Dendritic cell treated with granulocyte-macrophage colony-stimulating factor and Interleukin-4, amounts not matched to agents 40 ng/mL and 50 ng/mL, for 4 days (primary cell): ENCODE measurements around the gene SLC12A6.
"Not testable (repeated sequence)": the region's sequence is repeated elsewhere in the genome, so short reads cannot be mapped to it uniquely, and the experiment has no call there.

Source experiments
- H3K27ac Mint-ChIP-seq: one replicate; pipeline ENCODE4 v1.8.0; 2022; ENCODE audit warnings: mild to moderate bottlenecking, mixed read lengths
- H3K27me3 Mint-ChIP-seq: one replicate; pipeline ENCODE4 v1.8.0; 2022; ENCODE audit warnings: mild to moderate bottlenecking, mixed read lengths
- H3K36me3 Mint-ChIP-seq: one replicate; pipeline ENCODE4 v1.8.0; 2022; ENCODE audit warnings: low read depth, mixed read lengths
- H3K4me1 Mint-ChIP-seq: one replicate; pipeline ENCODE4 v1.8.0; 2022; ENCODE audit warnings: low read depth, mixed read lengths
- H3K4me3 Mint-ChIP-seq: one replicate; pipeline ENCODE4 v1.8.0; 2022; ENCODE audit warnings: mild to moderate bottlenecking, moderate library complexity, mixed read lengths
- H3K9me3 Mint-ChIP-seq: one replicate; pipeline ENCODE4 v1.8.0; 2022; ENCODE audit warnings: mixed read lengths
- intact Hi-C: fragments of 100-400 bp; cut with micrococcal nuclease; formaldehyde crosslinking; loops from one replicate; pipeline ENCODE4 v1.15.0; 2022

SLC12A6 gene

DNA sequence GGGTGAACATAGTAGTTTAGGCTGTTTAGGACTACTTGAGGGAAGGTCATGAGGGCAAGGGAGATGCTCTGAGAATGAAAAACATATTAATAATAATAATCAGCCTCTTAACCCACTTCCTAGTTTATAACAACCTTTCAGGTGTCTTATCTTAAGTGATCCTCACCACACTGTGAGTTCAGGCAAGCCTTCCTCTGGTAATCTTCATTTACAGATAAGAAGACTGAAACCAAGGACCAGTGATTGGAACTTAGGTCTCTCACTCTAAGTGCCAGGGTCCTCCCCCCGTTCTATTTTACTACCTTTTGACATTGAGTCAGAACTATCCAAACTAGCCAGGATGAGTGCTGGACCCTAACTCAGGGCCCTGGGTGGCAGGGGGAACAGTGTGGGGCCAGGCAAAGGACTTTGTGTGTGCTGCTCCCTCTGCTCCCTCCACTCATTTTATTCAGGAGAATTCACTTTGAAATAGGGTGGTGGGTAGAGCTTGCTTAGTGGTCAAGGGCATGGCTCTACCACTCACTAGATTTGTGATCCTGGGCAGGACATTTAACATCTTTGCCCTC, 11.2 kb upstream of the SLC12A6 start:
- Mint-ChIP-seq H3K36me3 (no peaks in the 10 kb centered on the region), H3K4me1 (no peaks in the 10 kb centered on the region), H3K27ac (no peak overlapping the region), H3K4me3 (no peak overlapping the region), H3K9me3 (no peaks in the 10 kb centered on the region), H3K27me3 (no peaks in the 10 kb centered on the region)
- intact Hi-C loops = no loop called here

GRCh38 chr15:34347951-34348638, 10.5 kb upstream of the SLC12A6 start:
- Mint-ChIP-seq H3K4me1 (no peaks in the 10 kb centered on the region), H3K36me3 (no peaks in the 10 kb centered on the region), H3K9me3 (no peaks in the 10 kb centered on the region), H3K4me3 (no peak overlapping the region), H3K27ac (no peak overlapping the region), H3K27me3 (no peaks in the 10 kb centered on the region)
- intact Hi-C loops = no loop called here

GRCh38 chr15:34342737-34343575, 5.4 kb upstream of the SLC12A6 start, which contains the start of the genes NOP10 and NUTM1:
Gene NOP10 (minus strand): TSS chr15:34343136. CDS start chr15:34343073, 63 bp downstream.
Gene NUTM1 (plus strand): TSS chr15:34343315. CDS start chr15:34343697, 382 bp downstream.
- H3K4me1 Mint-ChIP-seq = peaks cover 24% of the 10 kb centered on the region
- no peaks in the 10 kb centered on the region for H3K27me3 Mint-ChIP-seq
- H3K9me3 Mint-ChIP-seq = no peaks in the 10 kb centered on the region
- intact Hi-C loops = loop anchor here (1.0 to 2.0 kb wide), 2 partner anchors 24 kb away; partner anchors contain the start of gene LPCAT4
- no peak within 1 kb of the TSS for H3K4me3 Mint-ChIP-seq
- H3K27ac Mint-ChIP-seq = no peak within 1 kb of the TSS
- peaks cover 25% of the 10 kb centered on the region for H3K36me3 Mint-ChIP-seq

- intact Hi-C loops = loop anchor here (2.0 kb wide), 1 partner anchor 23 kb away; no protein-coding TSS in a partner anchor
- not testable (repeated sequence) for H3K4me3 Mint-ChIP-seq, H3K27me3 Mint-ChIP-seq, H3K27ac Mint-ChIP-seq, H3K9me3 Mint-ChIP-seq
- H3K36me3 Mint-ChIP-seq = peaks cover 29% of the 10 kb centered on the region
- H3K4me1 Mint-ChIP-seq = peaks cover 24% of the 10 kb centered on the region
Measured at GRCh38 chr15:34342213-34342736, 4.7 kb upstream of the SLC12A6 start.

- peak overlapping the region; percentile 24 for H3K4me3 Mint-ChIP-seq
- H3K27me3 Mint-ChIP-seq = no peaks in the 10 kb centered on the region
- peaks cover 34% of the 10 kb centered on the region for H3K36me3 Mint-ChIP-seq
- no peak overlapping the region for H3K27ac Mint-ChIP-seq
- no peaks in the 10 kb centered on the region for H3K9me3 Mint-ChIP-seq
- H3K4me1 Mint-ChIP-seq = peaks cover 30% of the 10 kb centered on the region
- intact Hi-C loops = loop anchor here (2.0 kb wide), 1 partner anchor 23 kb away; no protein-coding TSS in a partner anchor
Measured at GRCh38 chr15:34341381-34342212, 4.0 kb upstream of the SLC12A6 start.

GRCh38 chr15:34339946-34340345, 2.4 kb upstream of the SLC12A6 start:
- H3K4me3 Mint-ChIP-seq = no peak overlapping the region
- no peak overlapping the region for H3K27ac Mint-ChIP-seq
- peaks cover 34% of the 10 kb centered on the region for H3K36me3 Mint-ChIP-seq
- H3K9me3 Mint-ChIP-seq = no peaks in the 10 kb centered on the region
- no peaks in the 10 kb centered on the region for H3K27me3 Mint-ChIP-seq
- intact Hi-C loops = loop anchor here (5.0 to 10.0 kb wide), 3 partner anchors 113 to 1185 kb away; partner anchors contain the start of genes EMC4, EMC7 and PGBD4
- peaks cover 44% of the 10 kb centered on the region for H3K4me1 Mint-ChIP-seq

DNA sequence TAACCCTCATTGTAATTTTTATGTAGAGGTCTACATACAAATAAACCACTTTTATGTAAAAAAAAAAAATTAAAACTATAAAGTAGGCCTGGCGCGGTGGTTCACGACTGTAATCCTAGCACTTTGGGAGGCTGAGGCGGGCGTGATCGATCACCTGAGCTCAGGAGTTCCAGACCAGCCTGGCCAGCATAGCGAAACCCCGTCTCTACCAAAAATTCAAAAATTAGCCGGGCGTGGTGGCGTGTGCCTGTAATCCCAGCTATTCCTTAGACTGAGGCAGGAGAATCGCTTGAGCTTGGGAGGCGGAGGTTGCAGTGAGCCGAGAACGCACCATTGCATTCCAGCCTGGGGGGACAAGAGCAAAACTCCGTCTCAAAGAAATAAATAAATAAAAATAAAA, 766 bp upstream of the SLC12A6 start:
- no peaks in the 10 kb centered on the region for H3K9me3 Mint-ChIP-seq
- H3K4me3 Mint-ChIP-seq = no peak overlapping the region
- H3K27ac Mint-ChIP-seq = peak overlapping the region; percentile 90
- H3K4me1 Mint-ChIP-seq = peaks cover 51% of the 10 kb centered on the region
- intact Hi-C loops = loop anchor here (5.0 to 10.0 kb wide), 3 partner anchors 111 to 1184 kb away; partner anchors contain the start of genes EMC4, EMC7 and PGBD4
- H3K27me3 Mint-ChIP-seq = no peaks in the 10 kb centered on the region
- peaks cover 34% of the 10 kb centered on the region for H3K36me3 Mint-ChIP-seq

GRCh38 chr15:34336991-34337556, 507 bp downstream of the SLC12A6 start:
- peaks cover 32% of the 10 kb centered on the region for H3K36me3 Mint-ChIP-seq
- intact Hi-C loops = loop anchor here (5.0 to 10.0 kb wide), 3 partner anchors 110 to 1182 kb away; partner anchors contain the start of genes EMC4, EMC7 and PGBD4
- H3K4me3 Mint-ChIP-seq = peak overlapping the region; percentile 95
- no peaks in the 10 kb centered on the region for H3K27me3 Mint-ChIP-seq
- H3K9me3 Mint-ChIP-seq = no peaks in the 10 kb centered on the region
- peak overlapping the region; percentile 90 for H3K27ac Mint-ChIP-seq
- H3K4me1 Mint-ChIP-seq = peaks cover 50% of the 10 kb centered on the region

GRCh38 chr15:34336231-34336990, 1.2 kb downstream of the SLC12A6 start:
- Mint-ChIP-seq H3K4me1 (peaks cover 49% of the 10 kb centered on the region), H3K27me3 (no peaks in the 10 kb centered on the region), H3K9me3 (no peaks in the 10 kb centered on the region), H3K4me3 (peak overlapping the region; percentile 95), H3K36me3 (peaks cover 25% of the 10 kb centered on the region), H3K27ac (peak overlapping the region; percentile 90)
- intact Hi-C loops = loop anchor here (5.0 to 10.0 kb wide), 3 partner anchors 109 to 1182 kb away; partner anchors contain the start of genes EMC4, EMC7 and PGBD4

GRCh38 chr15:34335176-34336032, 2.2 kb downstream of the SLC12A6 start:
- Mint-ChIP-seq H3K4me3 (peak overlapping the region; percentile 95), H3K27ac (peak overlapping the region; percentile 90), H3K4me1 (peaks cover 44% of the 10 kb centered on the region), H3K36me3 (peaks cover 16% of the 10 kb centered on the region), H3K9me3 (no peaks in the 10 kb centered on the region), H3K27me3 (no peaks in the 10 kb centered on the region)
- intact Hi-C loops = loop anchor here (2.0 to 10.0 kb wide), 4 partner anchors 17 to 1181 kb away; partner anchors contain the start of genes EMC4, EMC7 and PGBD4

DNA sequence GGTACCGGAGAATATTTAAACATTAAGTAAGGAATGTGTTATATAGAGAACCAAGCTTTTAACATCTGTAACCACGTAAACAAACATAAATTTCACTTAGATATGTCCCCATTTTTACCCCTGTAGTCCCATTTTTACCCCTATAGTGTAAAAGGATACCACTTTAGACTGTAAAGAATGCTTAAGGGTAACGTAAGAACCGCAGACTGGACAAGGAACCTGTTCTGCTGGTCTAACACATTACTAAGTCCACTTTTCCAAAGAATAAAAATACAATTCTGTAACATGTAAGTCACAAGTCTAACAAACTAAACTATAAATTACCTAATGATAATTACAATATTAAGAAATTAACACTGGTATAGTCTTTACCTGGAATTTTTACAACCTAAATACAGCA, 2.9 kb downstream of the SLC12A6 start:
- Mint-ChIP-seq H3K36me3 (peaks cover 14% of the 10 kb centered on the region), H3K27me3 (no peaks in the 10 kb centered on the region), H3K4me1 (peaks cover 45% of the 10 kb centered on the region), H3K9me3 (no peaks in the 10 kb centered on the region), H3K27ac (peak overlapping the region; percentile 90), H3K4me3 (no peak overlapping the region)
- intact Hi-C loops = loop anchor here (2.0 to 10.0 kb wide), 4 partner anchors 16 to 1180 kb away; partner anchors contain the start of genes EMC4, EMC7 and PGBD4
